Activated naive CD4-positive, alpha-beta T cell treated with anti-CD3 and anti-CD28 coated beads for 36 hours (primary cell): Measurements from ENCODE around the gene DPP10. TPM values are rescaled to one million over a fixed set of nuclear protein-coding genes. Genes with fewer than 3 reads are reported as not detected.

Source experiments
- CTCF ChIA-PET: fragments of 350-600 bp; sonication (Branson Sonifier 250); formaldehyde crosslinking; loops from one replicate; lab custom pipeline; 2021; ENCODE audit warnings: antibody characterized with exemption; lab: Charles Lee
- DNase-seq: peaks from one replicate; pipeline ENCODE4 v3.0.0-alpha.2; 2020
- H3K27ac Mint-ChIP-seq: one replicate; pipeline ENCODE4 v1.8.0; 2021; ENCODE audit warnings: mild to moderate bottlenecking, mixed read lengths
- H3K27me3 Mint-ChIP-seq: one replicate; pipeline ENCODE4 v1.8.0; 2021; ENCODE audit warnings: low read depth, mixed read lengths
- H3K36me3 Mint-ChIP-seq: one replicate; pipeline ENCODE4 v1.8.0; 2021; ENCODE audit warnings: low read depth, mixed read lengths
- H3K4me1 Mint-ChIP-seq: one replicate; pipeline ENCODE4 v1.8.0; 2021; ENCODE audit warnings: low read depth, mixed read lengths
- H3K4me3 Mint-ChIP-seq: one replicate; pipeline ENCODE4 v1.8.0; 2021; ENCODE audit warnings: mild to moderate bottlenecking, moderate library complexity, mixed read lengths
- H3K9me3 Mint-ChIP-seq: one replicate; pipeline ENCODE4 v1.8.0; 2021; ENCODE audit warnings: mixed read lengths
- intact Hi-C: fragments of 100-400 bp; cut with micrococcal nuclease; formaldehyde crosslinking; loops from one replicate; pipeline ENCODE4 v1.15.1; 2023
- total RNA-seq, 2 experiments: library from RNA; stranded (reverse); gene quantifications; one replicate each; pipeline ENCODE4 v1.2.3, GENCODE V29; 2021

DPP10 gene
- total RNA-seq, 2 experiments from 2014 or later: not detected

DNA sequence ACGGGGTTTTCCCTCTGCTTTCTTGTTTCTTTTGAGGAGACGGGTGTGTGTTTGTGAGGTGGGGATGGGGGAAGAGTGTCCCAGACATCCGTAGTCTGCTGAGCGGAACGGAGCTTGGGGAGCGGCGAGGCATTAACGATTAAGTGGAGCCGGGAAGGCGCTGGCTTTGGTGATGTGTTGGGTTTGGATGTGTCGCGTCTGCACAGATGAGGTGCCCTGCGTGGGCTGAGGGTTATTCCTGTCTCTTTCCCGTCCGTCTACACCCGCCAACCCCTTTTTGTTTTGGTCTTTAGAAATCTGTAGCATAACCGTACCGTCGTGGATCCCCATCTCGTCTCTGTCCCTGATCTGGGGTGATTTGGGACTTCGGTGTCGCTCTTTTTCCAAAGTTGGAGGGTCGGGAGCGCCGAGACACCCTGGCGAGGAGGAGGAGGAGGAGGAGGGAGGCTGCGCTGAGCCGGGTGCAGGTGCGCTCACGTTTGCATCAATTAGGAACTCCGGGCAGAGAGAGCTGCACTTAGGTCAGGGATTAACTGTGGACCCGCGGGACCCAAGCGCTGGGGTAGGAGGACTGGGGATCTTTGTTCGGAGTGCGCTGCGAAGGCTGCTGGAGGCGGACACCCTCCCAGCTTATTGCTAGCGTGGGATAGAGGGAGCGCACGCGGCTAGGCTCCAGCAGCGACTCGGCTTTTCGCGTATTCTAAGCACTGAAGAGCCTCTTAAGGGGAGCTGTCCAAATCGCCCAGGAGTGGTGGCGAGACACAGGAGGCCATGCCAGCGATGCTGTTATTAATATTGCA is 720.3 kb downstream of the DPP10 start:
- peaks cover 4% of the 10 kb centered on the region for H3K4me1 Mint-ChIP-seq
- intact Hi-C loops: no loop called here
- peaks cover 31% of the 10 kb centered on the region for H3K27me3 Mint-ChIP-seq
- H3K9me3 Mint-ChIP-seq: no peaks in the 10 kb centered on the region
- CTCF ChIA-PET: no interaction called here
- no peak overlapping the region for H3K4me3 Mint-ChIP-seq
- peaks cover 3% of the 10 kb centered on the region for H3K36me3 Mint-ChIP-seq
- no peak overlapping the region for H3K27ac Mint-ChIP-seq
- no peak for DNase-seq

DNA sequence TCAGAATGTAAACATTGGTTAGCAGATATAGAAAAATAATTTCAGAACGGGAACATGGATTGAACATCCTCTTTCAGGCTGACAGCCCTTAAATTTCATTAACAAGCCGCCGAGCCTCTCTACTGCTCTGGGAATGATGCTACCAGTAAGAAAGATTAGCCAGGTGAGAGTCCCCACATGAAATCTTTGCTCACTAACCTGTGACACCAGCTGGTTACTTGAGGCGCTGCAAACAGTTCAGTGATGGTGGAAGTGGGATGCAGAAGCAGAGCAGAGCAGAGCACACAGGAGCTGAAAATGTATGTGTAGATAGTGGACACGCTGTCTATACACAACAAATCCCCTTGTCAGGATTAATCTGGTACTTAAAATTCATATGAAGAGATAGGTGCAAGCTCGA is 721.1 kb downstream of the DPP10 start:
- Mint-ChIP-seq H3K4me1 (peaks cover 4% of the 10 kb centered on the region), H3K4me3 (no peak overlapping the region), H3K9me3 (no peaks in the 10 kb centered on the region), H3K27ac (no peak overlapping the region), H3K27me3 (peaks cover 31% of the 10 kb centered on the region), H3K36me3 (peaks cover 3% of the 10 kb centered on the region)
- intact Hi-C loops: no loop called here
- DNase-seq: no peak
- CTCF ChIA-PET: no interaction called here

DNA sequence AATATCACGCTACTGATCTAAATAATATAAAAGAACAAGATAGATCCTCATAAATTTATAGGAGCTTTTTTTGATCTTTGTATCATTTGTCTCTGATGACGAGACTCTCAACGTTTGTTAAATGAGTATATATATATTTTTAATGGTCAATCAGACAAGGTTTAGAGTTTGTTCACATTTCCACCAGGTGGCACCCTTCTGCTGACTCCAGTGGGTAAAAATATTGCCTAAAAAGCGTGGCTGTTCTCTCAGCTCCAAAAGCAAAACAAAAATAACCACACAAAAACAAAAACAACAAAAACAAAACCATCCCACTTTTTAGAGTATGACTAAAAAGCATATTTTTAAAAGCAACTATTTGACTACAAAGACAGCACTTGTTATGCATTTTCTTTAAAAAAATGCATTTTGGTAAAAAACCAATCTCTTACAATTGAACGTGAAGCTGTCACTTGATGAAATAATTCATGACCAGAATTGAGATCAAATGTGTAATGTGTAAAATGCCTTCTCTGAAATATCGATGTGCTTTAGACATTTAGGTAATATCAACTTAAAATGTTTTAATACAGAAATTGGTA is 723.2 kb downstream of the DPP10 start:
- DNase-seq: peak; percentile 15
- Mint-ChIP-seq H3K4me1 (peaks cover 4% of the 10 kb centered on the region), H3K9me3 (peaks cover 2% of the 10 kb centered on the region), H3K27me3 (peaks cover 22% of the 10 kb centered on the region), H3K27ac (no peak overlapping the region), H3K36me3 (peaks cover 3% of the 10 kb centered on the region), H3K4me3 (no peak overlapping the region)
- intact Hi-C loops: loop anchor here (5.0 kb wide), 1 partner anchor 1087 kb away; no protein-coding TSS in a partner anchor
- CTCF ChIA-PET: no interaction called here

DNA sequence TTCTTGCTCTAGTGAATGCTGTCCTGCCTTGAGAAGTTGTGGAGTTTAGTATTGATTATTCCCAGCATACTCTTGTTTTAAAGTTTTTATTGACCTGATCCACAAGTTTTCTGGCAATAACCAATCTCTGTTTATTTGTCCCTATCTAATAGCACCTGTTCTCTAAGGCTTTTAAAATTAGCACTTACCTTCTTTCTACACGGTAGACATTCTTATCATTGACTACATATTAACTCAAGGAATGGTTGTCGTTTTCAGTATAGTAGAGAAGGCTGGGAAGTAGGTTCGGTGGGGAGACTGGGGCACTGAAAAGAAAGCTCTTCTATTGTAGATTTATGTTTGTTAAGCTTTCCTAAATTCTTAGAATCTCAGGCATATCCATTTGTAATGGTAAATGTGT is 726.0 kb downstream of the DPP10 start:
- Mint-ChIP-seq H3K27me3 (peaks cover 5% of the 10 kb centered on the region), H3K27ac (no peak overlapping the region), H3K36me3 (no peaks in the 10 kb centered on the region), H3K9me3 (peaks cover 3% of the 10 kb centered on the region), H3K4me1 (no peaks in the 10 kb centered on the region), H3K4me3 (no peak overlapping the region)
- intact Hi-C loops: loop anchor here (5.0 kb wide), 1 partner anchor 1084 kb away; no protein-coding TSS in a partner anchor
- no peak for DNase-seq
- CTCF ChIA-PET: no interaction called here

DNA sequence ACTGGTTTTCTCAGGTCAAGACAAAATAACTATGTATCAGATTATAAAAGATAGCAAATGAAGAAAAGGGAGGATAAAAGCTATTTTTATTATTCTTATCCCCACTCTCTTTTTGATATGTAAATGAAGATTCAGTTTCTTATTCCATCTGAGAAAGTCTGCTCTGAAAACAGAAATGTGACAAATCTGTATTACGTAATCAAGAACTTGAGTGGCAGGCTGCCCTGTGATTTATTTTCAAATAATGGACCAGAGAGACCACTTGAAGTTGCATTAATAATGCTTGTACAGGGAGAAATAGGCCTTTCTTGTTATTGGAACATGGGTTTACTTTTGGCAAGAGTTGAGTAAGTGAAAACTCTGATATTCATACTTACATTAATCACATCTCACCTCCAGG is 727.4 kb downstream of the DPP10 start:
- CTCF ChIA-PET: no interaction called here
- no peaks in the 10 kb centered on the region for H3K36me3 Mint-ChIP-seq
- no peaks in the 10 kb centered on the region for H3K27me3 Mint-ChIP-seq
- no peaks in the 10 kb centered on the region for H3K4me1 Mint-ChIP-seq
- H3K27ac Mint-ChIP-seq: no peak overlapping the region
- intact Hi-C loops: loop anchor here (5.0 kb wide), 1 partner anchor 1082 kb away; no protein-coding TSS in a partner anchor
- no peak for DNase-seq
- H3K9me3 Mint-ChIP-seq: peaks cover 3% of the 10 kb centered on the region
- no peak overlapping the region for H3K4me3 Mint-ChIP-seq

DNA sequence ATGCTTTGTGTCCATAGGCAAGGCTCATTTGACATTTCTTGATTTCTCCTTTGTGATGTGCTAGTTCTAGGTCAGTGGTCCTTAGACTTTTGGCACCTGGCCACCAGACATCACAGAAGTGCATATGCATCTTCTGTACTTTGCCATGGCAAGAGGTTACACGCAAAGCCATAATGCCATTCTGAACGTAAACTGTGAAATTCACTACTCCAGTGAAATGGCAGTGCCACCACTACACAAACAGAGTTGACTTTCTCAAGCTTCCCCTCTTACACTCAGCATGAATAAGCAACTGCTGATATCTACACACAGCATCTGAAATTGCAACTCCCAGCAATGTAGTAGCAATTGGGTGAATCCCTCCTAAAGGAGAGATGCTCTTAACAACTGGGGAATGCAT is 729.3 kb downstream of the DPP10 start:
- no peaks in the 10 kb centered on the region for H3K36me3 Mint-ChIP-seq
- intact Hi-C loops: no loop called here
- no peaks in the 10 kb centered on the region for H3K27me3 Mint-ChIP-seq
- H3K27ac Mint-ChIP-seq: no peak overlapping the region
- peaks cover 3% of the 10 kb centered on the region for H3K9me3 Mint-ChIP-seq
- H3K4me1 Mint-ChIP-seq: no peaks in the 10 kb centered on the region
- DNase-seq: no peak
- H3K4me3 Mint-ChIP-seq: no peak overlapping the region
- CTCF ChIA-PET: no interaction called here

DNA sequence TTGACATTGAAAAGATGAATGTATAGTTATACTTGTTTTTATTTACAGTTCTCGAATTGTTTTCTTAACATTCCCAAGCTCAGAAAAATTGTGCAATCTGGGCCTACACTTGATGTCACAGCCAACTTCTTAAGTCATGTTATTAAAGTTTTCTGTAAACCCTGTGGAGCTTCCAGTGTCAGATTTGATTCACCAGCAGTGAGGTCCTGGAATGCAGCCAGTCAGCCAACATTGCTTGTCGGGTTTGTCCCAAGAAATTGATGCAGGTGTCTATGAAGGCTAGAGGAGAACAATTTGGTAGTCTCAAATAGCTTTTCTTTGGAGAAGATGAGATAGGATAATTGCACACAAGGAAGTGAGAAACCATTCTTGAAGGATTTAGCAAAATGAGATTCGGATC is 732.2 kb downstream of the DPP10 start:
- Mint-ChIP-seq H3K36me3 (no peaks in the 10 kb centered on the region), H3K9me3 (peaks cover 2% of the 10 kb centered on the region), H3K27me3 (no peaks in the 10 kb centered on the region), H3K4me3 (no peak overlapping the region), H3K27ac (no peak overlapping the region), H3K4me1 (no peaks in the 10 kb centered on the region)
- intact Hi-C loops: no loop called here
- no peak for DNase-seq
- CTCF ChIA-PET: no interaction called here

DNA sequence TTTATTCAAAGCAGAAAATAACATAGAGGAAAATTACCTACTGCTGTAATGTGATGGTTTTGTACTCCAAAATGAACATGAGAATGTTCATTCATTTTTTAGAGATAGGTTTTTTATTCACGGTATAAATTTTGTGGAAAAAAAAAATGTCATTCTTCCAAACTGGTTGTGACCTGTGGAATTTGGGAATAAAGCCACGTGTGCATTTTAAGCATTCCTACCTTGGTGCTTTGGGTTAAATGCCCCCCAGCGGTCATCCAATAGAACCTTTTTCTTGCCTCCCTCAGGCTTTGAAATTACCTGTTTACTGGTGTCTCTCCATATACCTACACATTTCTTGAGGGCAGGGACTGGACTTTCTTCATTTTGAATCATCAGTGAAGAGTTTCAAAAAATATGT is 740.7 kb downstream of the DPP10 start:
- intact Hi-C loops: no loop called here
- CTCF ChIA-PET: no interaction called here

DNA sequence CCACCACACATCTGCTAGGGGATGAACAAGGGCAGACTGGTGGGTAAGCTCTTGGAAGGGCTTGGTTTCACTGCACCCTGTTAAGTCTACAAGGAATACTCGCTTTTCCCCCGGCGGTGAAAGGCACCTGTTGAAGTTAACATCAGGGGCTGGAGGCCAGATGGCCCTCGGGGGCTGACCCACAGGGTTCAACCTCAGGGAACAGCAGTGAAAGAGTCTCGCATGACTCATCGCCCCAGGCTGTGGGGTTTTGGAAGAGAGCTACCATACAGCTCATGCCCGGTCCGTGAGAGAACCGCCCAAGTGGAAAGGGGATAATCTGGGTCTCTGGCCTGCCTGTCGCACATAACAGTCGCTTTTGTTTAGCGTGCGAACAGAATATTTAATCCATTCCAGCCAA is 748.0 kb downstream of the DPP10 start:
- Mint-ChIP-seq H3K4me1 (no peaks in the 10 kb centered on the region), H3K9me3 (peaks cover 12% of the 10 kb centered on the region), H3K4me3 (no peak overlapping the region), H3K36me3 (no peaks in the 10 kb centered on the region), H3K27me3 (no peaks in the 10 kb centered on the region), H3K27ac (no peak overlapping the region)
- CTCF ChIA-PET: no interaction called here
- intact Hi-C loops: no loop called here
- DNase-seq: no peak

More for the DNA sequence above, 740.7 kb downstream of the DPP10 start:
- no peaks in the 10 kb centered on the region for H3K27me3 Mint-ChIP-seq
- H3K4me3 Mint-ChIP-seq: no peak overlapping the region
- peaks cover 7% of the 10 kb centered on the region for H3K9me3 Mint-ChIP-seq
- no peak overlapping the region for H3K27ac Mint-ChIP-seq
- DNase-seq: no peak
- no peaks in the 10 kb centered on the region for H3K4me1 Mint-ChIP-seq
- no peaks in the 10 kb centered on the region for H3K36me3 Mint-ChIP-seq

DNA sequence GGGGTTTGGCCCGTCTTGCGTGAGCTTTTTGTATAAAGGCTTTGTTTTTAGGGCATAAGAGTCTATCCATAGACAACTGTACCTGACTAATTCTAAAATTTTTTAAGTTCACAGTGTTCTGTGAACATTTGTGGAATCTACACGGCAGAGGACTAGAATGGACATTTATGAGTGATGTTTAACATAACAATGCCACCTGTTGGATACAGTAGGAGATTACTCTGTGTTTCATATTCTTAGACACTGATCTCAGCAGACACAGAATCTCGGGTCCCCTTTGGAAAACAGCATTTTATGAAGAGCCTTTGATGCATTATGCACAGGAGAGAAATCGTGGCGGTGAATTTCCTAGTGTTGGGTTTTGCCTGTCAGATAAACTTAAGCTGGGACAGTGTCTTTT is 752.2 kb downstream of the DPP10 start:
- H3K36me3 Mint-ChIP-seq: no peaks in the 10 kb centered on the region
- intact Hi-C loops: no loop called here
- H3K4me3 Mint-ChIP-seq: no peak overlapping the region
- CTCF ChIA-PET: no interaction called here
- peaks cover 2% of the 10 kb centered on the region for H3K9me3 Mint-ChIP-seq
- H3K27me3 Mint-ChIP-seq: no peaks in the 10 kb centered on the region
- no peak for DNase-seq
- H3K27ac Mint-ChIP-seq: no peak overlapping the region
- H3K4me1 Mint-ChIP-seq: no peaks in the 10 kb centered on the region

DNA sequence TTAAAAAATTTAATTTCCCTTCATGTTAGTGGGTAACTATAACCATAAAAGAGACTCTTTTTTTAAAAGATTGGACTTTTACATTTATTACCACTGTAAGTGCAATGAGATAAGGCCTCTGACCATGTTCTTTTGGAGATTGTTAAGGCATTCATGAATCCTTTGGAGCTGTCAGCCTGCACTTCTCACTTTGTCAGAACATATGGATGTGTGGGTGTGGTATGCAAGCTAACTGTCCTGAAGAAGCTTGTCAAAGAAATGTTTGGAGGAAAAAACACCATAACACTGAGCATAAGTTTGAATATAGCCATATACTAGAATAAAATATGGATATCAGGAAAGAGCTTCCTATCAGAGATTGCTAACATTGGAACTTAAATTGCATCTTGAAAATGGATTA is 754.1 kb downstream of the DPP10 start:
- Mint-ChIP-seq H3K27ac (no peak overlapping the region), H3K4me1 (no peaks in the 10 kb centered on the region), H3K36me3 (no peaks in the 10 kb centered on the region), H3K27me3 (no peaks in the 10 kb centered on the region), H3K4me3 (no peak overlapping the region), H3K9me3 (no peaks in the 10 kb centered on the region)
- intact Hi-C loops: no loop called here
- CTCF ChIA-PET: no interaction called here
- DNase-seq: no peak

DNA sequence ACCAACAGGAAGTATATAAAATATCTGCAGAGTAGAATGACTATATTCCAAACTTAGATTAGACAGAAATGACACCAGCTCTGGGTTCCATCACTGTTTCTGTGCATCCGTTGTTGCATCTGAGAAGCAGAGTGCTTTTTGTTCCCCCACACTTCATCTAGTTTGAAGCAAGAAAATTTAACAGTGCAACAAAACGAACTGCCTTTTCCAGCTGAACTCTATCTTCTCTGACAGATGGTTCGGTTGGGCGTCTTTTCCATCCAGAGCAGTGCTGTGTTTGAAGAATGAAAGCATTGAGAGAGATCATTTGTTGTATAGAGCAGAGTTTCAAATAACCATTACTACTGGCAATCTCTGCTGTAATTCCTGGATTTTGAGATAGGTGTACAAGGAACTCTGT is 757.5 kb downstream of the DPP10 start:
- Mint-ChIP-seq H3K4me3 (no peak overlapping the region), H3K9me3 (no peaks in the 10 kb centered on the region), H3K27ac (no peak overlapping the region), H3K36me3 (no peaks in the 10 kb centered on the region), H3K27me3 (no peaks in the 10 kb centered on the region), H3K4me1 (no peaks in the 10 kb centered on the region)
- DNase-seq: no peak
- CTCF ChIA-PET: interaction anchor here (0.6 kb wide), 1 partner anchor 607 kb away, joined by 3 read pairs; no protein-coding TSS in a partner anchor
- intact Hi-C loops: no loop called here

DNA sequence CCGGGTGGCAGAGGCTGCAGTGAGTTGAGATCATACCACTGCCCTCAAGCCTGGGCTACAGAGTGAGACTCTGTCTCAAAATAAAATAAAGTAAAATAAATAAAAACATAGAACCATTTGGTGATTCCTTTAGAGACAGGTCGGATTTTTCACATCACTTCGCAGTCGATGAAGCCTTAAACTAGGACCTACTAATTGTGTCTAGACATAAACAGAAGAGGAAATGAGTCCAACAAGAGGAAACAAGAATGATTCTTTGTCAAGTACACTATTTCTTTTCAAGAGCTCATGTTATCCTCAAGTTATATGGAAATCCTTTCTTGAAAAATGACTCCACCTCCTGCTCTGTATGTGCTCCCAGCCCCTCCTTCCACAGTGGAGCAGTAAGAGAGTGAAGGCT is 758.9 kb downstream of the DPP10 start:
- DNase-seq: no peak
- Mint-ChIP-seq H3K9me3 (no peaks in the 10 kb centered on the region), H3K27me3 (no peaks in the 10 kb centered on the region), H3K27ac (no peak overlapping the region), H3K4me3 (no peak overlapping the region), H3K36me3 (no peaks in the 10 kb centered on the region), H3K4me1 (no peaks in the 10 kb centered on the region)
- intact Hi-C loops: no loop called here
- CTCF ChIA-PET: no interaction called here
